Activated naive CD4-positive, alpha-beta T cell treated with anti-CD3 and anti-CD28 coated beads, Interleukin-2, amount 50 U/mL, for 72 hours (primary cell): ENCODE data around the gene OTUD7B. TPM values are rescaled to one million over a fixed set of nuclear protein-coding genes. Genes with fewer than 3 reads are reported as not detected.

Experiments
- ATAC-seq, 2 donors: fragments of 150-1000 bp; cut with Tn5 transposase; 2 replicates each; pipeline ENCODE4 v1.10.0; 2021; ENCODE audit warnings: mild to moderate bottlenecking in 2 of 2, moderate library complexity in 2 of 2
- DNase-seq, 2 donors: peaks; one replicate each; pipeline ENCODE4 v3.0.0; 2021 to 2022; ENCODE audit warnings: low spot score in 2 of 2
- H3K27ac Mint-ChIP-seq, 2 donors: one replicate each; pipeline ENCODE4 v1.8.0; 2022; ENCODE audit warnings: mild to moderate bottlenecking in 2 of 2, mixed read lengths in 2 of 2
- H3K36me3 Mint-ChIP-seq, 2 donors: one replicate each; pipeline ENCODE4 v1.8.0; 2022; ENCODE audit warnings: mixed read lengths in 2 of 2
- H3K9me3 Mint-ChIP-seq, 2 donors: one replicate each; pipeline ENCODE4 v1.8.0; 2022; ENCODE audit warnings: mixed read lengths in 2 of 2
- total RNA-seq, 2 donors: library from RNA; stranded (reverse); gene quantifications; one replicate each; pipeline ENCODE4 v1.2.3, GENCODE V29; 2022

The OTUD7B gene
- total RNA-seq, 2 donors from 2014 or later, result 21.7 to 22.8 TPM

DNA sequence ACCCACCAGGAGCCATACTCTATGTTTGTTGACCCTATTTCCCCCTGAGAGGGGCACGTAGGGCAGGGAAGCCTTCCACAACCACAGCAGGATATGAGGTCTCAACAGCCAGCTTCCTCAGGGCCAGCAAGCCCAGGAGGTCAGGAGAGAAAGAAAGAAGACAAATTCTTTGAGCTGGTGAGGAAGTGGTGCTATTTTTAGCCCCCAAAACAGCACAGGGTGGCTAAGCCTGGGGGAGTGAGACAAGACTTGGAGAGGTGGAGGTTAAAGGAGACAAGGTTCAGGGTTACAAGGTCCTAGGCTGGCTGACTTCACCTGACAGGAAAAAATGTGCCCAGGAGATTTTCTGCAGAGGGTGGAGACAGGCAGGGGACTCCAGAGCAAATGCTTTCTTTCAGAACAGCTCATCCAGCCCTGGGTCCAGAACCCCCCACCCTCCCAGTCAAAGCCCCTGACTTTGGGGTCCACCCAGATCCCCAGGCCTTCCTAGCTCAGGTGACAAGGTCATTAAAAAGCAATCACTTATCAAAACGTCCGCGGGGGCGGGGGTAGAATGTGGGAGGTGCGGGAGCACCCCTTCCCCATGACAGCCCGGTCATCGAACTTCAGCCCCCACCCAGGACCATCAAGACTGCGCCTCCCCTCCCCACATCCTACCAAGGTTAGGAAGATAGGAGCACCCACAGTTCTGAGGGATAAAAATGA, 94.2 kb downstream of the OTUD7B start:
- ATAC-seq (peak in 1 of 2 donors; percentile 13), DNase-seq (no peak)
- H3K27ac Mint-ChIP-seq, result peak overlapping the region in 1 of 2 donors; percentile 11
- H3K36me3 Mint-ChIP-seq, result no peaks in the 10 kb centered on the region
- H3K9me3 Mint-ChIP-seq, result no peaks in the 10 kb centered on the region

DNA sequence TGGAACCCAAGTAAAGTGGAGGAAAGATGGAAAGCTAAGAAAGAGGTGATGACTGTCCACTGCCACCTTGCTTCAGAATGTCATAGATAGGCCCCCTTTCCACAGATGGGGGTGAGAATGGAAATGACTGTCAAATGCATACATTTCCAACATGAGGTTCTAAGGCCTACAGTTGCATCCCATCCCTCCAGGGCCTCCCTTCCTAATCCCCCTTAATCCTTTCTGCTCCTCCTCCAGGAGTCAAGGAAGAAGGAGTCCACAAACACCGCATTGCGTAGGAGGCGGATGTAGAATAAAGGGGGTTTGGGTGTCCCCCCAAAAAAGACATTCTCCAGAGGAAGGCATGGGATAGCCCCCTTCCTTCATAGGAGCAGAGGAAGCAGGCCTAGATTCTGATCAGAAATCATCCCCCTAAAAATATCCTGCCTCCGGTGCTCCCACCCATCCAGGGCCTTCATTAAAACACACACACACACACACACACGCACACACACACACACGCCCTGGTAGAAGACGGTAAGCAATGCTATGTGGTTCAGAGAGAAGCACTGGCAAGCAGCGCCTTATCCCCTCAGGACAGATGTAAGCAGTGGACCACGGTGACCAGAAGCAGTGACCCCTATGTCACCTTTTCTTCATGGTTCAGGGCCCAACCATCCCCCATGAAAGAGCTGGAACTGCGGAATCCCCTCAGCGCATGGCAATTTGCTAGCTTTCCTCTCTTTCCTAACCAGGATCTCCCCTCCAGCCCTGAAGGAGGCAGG, 94.9 kb downstream of the OTUD7B start:
- no peak for ATAC-seq
- DNase-seq, result no peak
- Mint-ChIP-seq H3K9me3 (no peaks in the 10 kb centered on the region), H3K27ac (peak overlapping the region in 1 of 2 donors; percentile 11), H3K36me3 (no peaks in the 10 kb centered on the region)

DNA sequence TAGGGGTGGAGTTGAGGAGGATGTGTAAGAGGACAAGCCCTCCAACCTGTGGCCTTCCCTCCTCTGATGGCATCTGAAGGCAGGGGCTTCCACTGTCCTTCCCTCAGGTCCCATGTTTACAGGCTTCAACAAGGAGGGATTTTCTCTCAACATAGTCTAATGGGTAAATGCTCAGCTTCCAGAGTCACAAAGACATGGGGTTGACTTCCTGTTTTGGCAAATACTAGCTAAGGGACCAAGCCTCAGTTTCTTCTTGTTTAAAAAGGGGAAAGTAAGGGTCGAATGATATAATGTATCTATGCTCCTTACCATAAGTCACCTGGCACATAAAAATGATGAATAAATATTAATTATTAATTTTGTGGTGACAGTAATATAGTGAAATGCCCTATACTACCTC, 96.0 kb downstream of the OTUD7B start:
- Mint-ChIP-seq H3K36me3 (no peaks in the 10 kb centered on the region), H3K27ac (no peak overlapping the region), H3K9me3 (no peaks in the 10 kb centered on the region)
- ATAC-seq, result no peak
- DNase-seq, result no peak

DNA sequence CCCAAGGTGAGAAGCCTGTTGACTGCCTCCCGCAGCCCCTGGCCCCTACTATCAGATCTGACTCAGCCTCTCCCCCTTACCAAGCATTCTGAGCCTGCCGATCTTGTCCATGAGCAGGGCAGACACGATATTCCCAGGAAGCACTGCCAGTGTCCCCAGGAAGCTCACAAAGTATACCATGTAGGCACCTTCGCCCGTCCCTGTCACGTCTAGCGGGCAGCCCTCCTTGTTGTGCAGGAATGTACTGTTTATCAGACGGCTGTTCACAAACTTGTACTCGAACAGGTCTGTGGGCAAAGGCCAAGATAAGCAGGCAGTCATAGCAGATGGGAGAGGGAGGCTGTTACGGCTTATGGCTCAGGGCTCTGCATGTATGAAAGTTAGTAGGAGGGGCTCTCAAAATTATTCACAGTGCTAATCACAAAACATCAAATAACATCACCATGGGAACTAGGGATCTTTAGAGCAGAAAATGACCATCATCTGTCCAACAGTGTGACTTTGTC, 103.9 kb downstream of the OTUD7B start:
- peaks cover 0 to 4% of the 10 kb centered on the region in 2 donors for H3K9me3 Mint-ChIP-seq
- DNase-seq, result no peak
- peaks cover 0 to 6% of the 10 kb centered on the region in 2 donors for H3K36me3 Mint-ChIP-seq
- peak overlapping the region in 1 of 2 donors; percentile 32 for H3K27ac Mint-ChIP-seq
- no peak for ATAC-seq

DNA sequence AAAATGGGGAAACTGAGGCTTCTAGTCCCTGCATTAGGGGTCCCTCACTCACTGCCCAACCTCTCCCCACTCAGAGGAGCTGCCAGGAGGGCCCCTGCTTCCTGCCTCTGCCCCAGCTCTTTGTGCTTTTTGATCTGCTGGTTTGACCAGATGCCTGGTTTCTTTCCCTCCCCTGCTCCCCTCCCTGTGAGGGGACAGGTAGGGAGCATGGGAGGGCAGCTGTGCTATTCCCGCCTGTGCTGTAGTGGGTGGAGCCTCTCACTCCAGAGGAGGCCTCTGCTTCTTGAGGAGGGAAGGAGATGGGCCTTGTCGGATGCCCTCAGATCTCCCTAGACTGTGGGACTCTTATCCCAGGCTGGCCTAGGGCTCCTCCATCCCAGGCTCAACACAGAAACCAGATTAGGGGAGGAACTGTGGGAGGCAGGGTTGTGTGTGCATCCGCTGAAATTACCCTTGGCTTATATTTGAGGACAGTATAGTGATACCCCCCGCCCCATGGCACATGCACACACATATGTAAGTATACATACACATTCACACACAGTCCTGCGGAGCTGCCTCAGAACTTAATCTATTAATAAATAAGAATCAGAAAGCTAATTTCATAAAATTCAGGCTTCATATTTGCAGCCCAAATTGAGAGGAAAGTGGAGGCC, 106.6 kb downstream of the OTUD7B start:
- no peak for DNase-seq
- Mint-ChIP-seq H3K9me3 (peaks cover 0 to 9% of the 10 kb centered on the region in 2 donors), H3K36me3 (peaks cover 13 to 16% of the 10 kb centered on the region in 2 donors), H3K27ac (peak overlapping the region in 1 of 2 donors; percentile 69)
- ATAC-seq, result no peak

DNA sequence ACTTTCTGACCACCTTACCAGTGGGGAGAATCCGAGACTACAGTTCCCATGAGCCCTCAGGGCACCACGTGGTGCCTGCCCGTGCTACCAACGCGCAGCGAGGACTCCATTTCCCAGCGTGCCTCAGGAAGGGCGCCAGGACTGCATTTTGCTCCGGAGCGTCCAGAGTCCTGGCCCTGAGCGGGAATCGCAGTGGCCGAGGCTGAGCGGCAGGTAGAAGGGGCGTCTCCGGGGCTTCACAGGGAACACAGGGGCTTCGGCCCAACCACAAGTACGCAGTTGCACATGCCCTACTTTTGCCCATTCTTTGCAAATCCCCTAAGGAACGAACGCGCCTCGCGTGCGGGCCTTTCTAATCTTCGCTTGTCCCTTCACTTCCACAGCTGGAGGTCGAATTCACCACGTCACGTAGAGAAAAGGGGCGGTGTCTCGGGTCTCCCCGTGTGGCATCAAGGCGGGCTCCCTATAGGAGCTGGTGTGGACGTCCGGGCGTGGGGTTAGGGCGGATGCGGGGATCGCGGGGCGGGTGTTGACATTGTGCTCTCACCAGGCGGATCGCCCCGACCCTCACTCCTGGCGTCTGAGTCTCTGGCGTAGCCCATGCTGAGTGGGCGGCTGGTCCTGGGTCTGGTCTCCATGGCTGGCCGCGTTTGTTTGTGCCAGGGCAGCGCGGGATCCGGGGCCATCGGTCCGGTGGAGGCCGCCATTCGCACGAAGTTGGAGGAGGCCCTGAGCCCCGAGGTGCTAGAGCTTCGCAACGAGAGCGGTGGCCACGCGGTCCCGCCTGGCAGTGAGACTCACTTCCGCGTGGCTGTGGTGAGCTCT, 110.9 kb downstream of the OTUD7B start, which contains the start of gene BOLA1:
TSS of gene BOLA1 (plus strand) at position 109 of the 825 bp plus-strand sequence. CDS start at position 601, 492 bp downstream.
- ATAC-seq, result peak; percentile 97 to 98
- DNase-seq, result peak; percentile 80 to 82
- peaks cover 14 to 16% of the 10 kb centered on the region in 2 donors for H3K36me3 Mint-ChIP-seq
- H3K9me3 Mint-ChIP-seq, result peaks cover 0 to 12% of the 10 kb centered on the region in 2 donors
- H3K27ac Mint-ChIP-seq, result peak within 1 kb of the TSS; percentile 84 to 94

DNA sequence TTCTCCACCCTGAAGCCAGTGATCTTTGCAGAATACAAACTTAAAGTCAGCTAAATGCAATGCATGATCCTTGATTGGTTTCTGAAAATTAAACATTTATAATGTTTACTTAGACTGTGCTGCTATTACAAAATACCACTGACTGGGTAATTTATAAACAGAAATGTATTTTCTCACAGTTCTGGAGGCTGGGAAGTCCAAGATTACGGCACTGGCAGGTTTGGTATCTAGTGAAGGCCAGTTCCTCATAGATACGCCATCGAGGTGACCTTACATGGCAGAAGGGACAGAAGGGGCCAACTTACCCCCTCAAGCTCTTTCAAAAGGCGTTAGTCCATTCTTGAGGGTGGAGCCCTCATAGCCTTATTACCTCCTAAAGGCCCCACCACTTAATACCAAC, 114.0 kb downstream of the OTUD7B start:
- H3K36me3 Mint-ChIP-seq, result peaks cover 8 to 16% of the 10 kb centered on the region in 2 donors
- DNase-seq, result no peak
- H3K9me3 Mint-ChIP-seq, result peaks cover 0 to 8% of the 10 kb centered on the region in 2 donors
- no peak for ATAC-seq
- no peak overlapping the region for H3K27ac Mint-ChIP-seq

DNA sequence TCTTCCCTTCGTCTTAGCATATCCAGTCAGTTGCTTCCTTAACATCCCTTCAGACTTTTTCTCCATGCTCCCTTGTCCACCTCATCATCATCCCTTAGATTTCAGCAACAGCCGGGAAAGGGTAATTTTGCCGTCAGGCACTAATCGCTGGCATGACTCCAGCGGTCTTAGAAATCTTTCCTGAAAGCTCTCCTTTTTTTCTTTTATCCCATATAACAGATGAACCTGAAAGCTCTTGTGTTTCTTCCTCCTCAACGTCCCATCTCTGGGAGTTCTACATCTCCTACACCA, 121.6 kb downstream of the OTUD7B start:
- DNase-seq (no peak), ATAC-seq (no peak)
- Mint-ChIP-seq H3K36me3 (no peaks in the 10 kb centered on the region), H3K9me3 (no peaks in the 10 kb centered on the region), H3K27ac (no peak overlapping the region)

DNA sequence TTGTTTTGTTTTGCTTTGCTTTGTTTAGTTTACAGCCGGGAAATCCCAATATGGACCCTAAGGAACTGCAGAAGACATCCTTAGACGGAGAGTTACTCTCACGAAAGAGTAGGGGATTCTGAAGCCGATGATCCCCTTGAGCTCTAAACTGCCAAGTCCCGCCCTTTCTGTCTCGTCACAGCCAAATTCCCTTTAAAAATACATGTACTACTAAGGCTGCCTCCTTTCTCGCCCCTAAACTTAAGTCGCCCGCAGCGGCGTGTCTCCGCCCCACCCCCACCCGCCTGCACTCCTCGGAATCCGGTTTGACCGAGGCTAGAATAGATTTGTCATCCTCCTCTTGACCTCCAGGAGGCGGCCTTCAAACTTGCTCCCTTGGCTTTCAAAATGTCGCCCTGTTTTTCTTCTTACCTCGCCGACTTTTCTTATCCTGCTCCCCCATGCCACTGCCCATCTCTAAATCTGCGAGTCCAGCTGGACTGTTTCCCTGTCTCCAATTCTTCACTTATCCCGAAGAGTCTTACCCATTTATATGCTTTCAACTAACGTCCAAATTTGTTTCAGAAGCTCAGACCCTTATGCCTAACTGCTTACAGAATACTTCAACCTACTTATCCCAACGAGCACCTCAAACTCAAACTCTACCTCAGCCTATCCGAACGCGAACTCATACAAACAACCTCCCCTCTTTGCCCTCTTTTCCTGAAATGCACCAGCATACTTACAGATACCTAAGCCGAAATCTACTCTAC, 122.1 kb downstream of the OTUD7B start:
- DNase-seq, result peak; percentile 71
- Mint-ChIP-seq H3K27ac (no peak overlapping the region), H3K36me3 (no peaks in the 10 kb centered on the region), H3K9me3 (no peaks in the 10 kb centered on the region)
- ATAC-seq, result peak; percentile 32 to 36

Other genes starting within 250 kb of the OTUD7B start
- not detected for gene FCGR1A, start 228.0 kb downstream of the OTUD7B start, total RNA-seq
- 10 to 100 TPM; 19.4 to 28.7 TPM for gene BOLA1, start 111.2 kb downstream of the OTUD7B start, total RNA-seq
- gene SV2A, start 92.9 kb downstream of the OTUD7B start, total RNA-seq, result 10 to 100 TPM; 10.9 to 14.6 TPM
- gene SF3B4, start 82.9 kb downstream of the OTUD7B start, total RNA-seq, result 10 to 100 TPM; 47.6 to 65.3 TPM
- 1 to 10 TPM; 2.3 to 4.5 TPM for gene MTMR11, start 73.8 kb downstream of the OTUD7B start, total RNA-seq
- 10 to 100 TPM; 25.0 to 42.4 TPM for gene VPS45, start 57.0 kb upstream of the OTUD7B start, total RNA-seq
- 10 to 100 TPM in 1 of 2 donors, 1 to 10 TPM in 1; 6.7 to 14.7 TPM for gene PLEKHO1, start 139.2 kb upstream of the OTUD7B start, total RNA-seq
- gene ANP32E, start 225.4 kb upstream of the OTUD7B start, total RNA-seq, result 100 to 1,000 TPM; 181 to 187 TPM
- gene CA14, start 247.0 kb upstream of the OTUD7B start, total RNA-seq, result not detected